HepG2 (cell line): Measurements from ENCODE around the gene ZNF227. TPM values are rescaled to one million over a fixed set of nuclear protein-coding genes. Genes with fewer than 3 reads are reported as not detected.
A peak's percentile ranks its signal among the peaks of the same experiment; 100 is the strongest.

Source experiments
- ELF3 ChIP-seq: IDR thresholded peaks from 2 replicates; pipeline ENCODE4 v1.6.1; 2016; ENCODE audit warnings: missing genetic modification reagents, missing compliant biosample characterization
- KDM1A ChIP-seq: IDR thresholded peaks from 2 replicates; pipeline ENCODE4 v1.6.1; 2016; ENCODE audit warnings: missing compliant biosample characterization
- KMT2A ChIP-seq: sonication (generic); formaldehyde crosslinking; IDR thresholded peaks from 2 replicates; pipeline ENCODE4 v1.4.0; 2020; ENCODE audit warnings: missing genetic modification reagents
- MTA1 ChIP-seq: sonication (generic); formaldehyde crosslinking; IDR thresholded peaks from 2 replicates; pipeline ENCODE4 v1.4.0; 2020; ENCODE audit warnings: missing genetic modification reagents, mild to moderate bottlenecking, borderline replicate concordance
- MXI1 ChIP-seq: IDR thresholded peaks from 3 replicates; pipeline ENCODE4 v1.6.1; 2012; ENCODE audit warnings: low read depth, low read length, inconsistent platforms, borderline replicate concordance
- POGZ ChIP-seq: sonication (generic); formaldehyde crosslinking; IDR thresholded peaks from 2 replicates; pipeline ENCODE4 v1.4.0; 2020; ENCODE audit warnings: mild to moderate bottlenecking, missing genetic modification reagents
- SKI ChIP-seq: fragments of 450-650 bp; IDR thresholded peaks from one replicate; pipeline ENCODE4 v1.6.1; 2018; ENCODE audit warnings: mild to moderate bottlenecking; ENCODE audit not compliant: partially characterized antibody
- ZBTB7B ChIP-seq: sonication (generic); formaldehyde crosslinking; IDR thresholded peaks from 2 replicates; pipeline ENCODE4 v1.4.0; 2020; ENCODE audit warnings: missing genetic modification reagents
- ZFP36L1 ChIP-seq: sonication (generic); formaldehyde crosslinking; IDR thresholded peaks from 2 replicates; pipeline ENCODE4 v1.8.0; 2022; ENCODE audit warnings: mild to moderate bottlenecking, missing genetic modification reagents, moderate library complexity
- ZNF296 ChIP-seq: sonication (generic); formaldehyde crosslinking; conservative IDR thresholded peaks from 2 replicates; pipeline ENCODE4 v1.5.0; 2020; ENCODE audit warnings: mild to moderate bottlenecking, missing genetic modification reagents
- ZNF337 ChIP-seq: sonication (generic); formaldehyde crosslinking; IDR thresholded peaks from 2 replicates; pipeline ENCODE4 v1.5.1; 2020; ENCODE audit warnings: missing genetic modification reagents, low read depth, mild to moderate bottlenecking, borderline replicate concordance
- ZNF383 ChIP-seq: sonication (generic); formaldehyde crosslinking; IDR thresholded peaks from 2 replicates; pipeline ENCODE4 v1.4.0; 2020; ENCODE audit warnings: missing genetic modification reagents, mild to moderate bottlenecking, borderline replicate concordance
- ZNF441 ChIP-seq: sonication (generic); formaldehyde crosslinking; IDR thresholded peaks from 2 replicates; pipeline ENCODE4 v1.7.0; 2021; ENCODE audit warnings: missing genetic modification reagents, borderline replicate concordance
- ZNF549 ChIP-seq: sonication (generic); formaldehyde crosslinking; IDR thresholded peaks from 2 replicates; pipeline ENCODE4 v1.5.0; 2020; ENCODE audit warnings: missing genetic modification reagents
- ZNF572 ChIP-seq: sonication (generic); formaldehyde crosslinking; IDR thresholded peaks from 2 replicates; pipeline ENCODE4 v1.5.1; 2020; ENCODE audit warnings: mild to moderate bottlenecking, missing genetic modification reagents
- ZSCAN31 ChIP-seq: sonication (generic); formaldehyde crosslinking; IDR thresholded peaks from 2 replicates; pipeline ENCODE4 v1.5.0; 2020; ENCODE audit warnings: low read depth, mild to moderate bottlenecking, missing genetic modification reagents
- ZSCAN9 ChIP-seq: IDR thresholded peaks from 2 replicates; pipeline ENCODE4 v1.6.1; 2016; ENCODE audit warnings: borderline replicate concordance
- polyA plus RNA-seq, 8 experiments: library from polyadenylated mRNA; depleted of rRNA in 3 of 8; stranded (reverse) in 7 of 8; unstranded in 1 of 8; fragments of >200 nt; fragmentation: Illumina TruSeq in 4 of 8; extraction: Trizol in 4 of 8; gene quantifications; 2 replicates each; pipeline versions ENCODE4 v1.2.1 to v1.2.3, GENCODE V29; 2011 to 2016; ENCODE audit warnings: low read depth in 4 of 8, missing spikeins in 1 of 8, mixed read lengths in 1 of 8; ENCODE audit not compliant: insufficient read depth in 1 of 8
- total RNA-seq, 5 experiments: library from RNA; depleted of rRNA; stranded (reverse); fragments of >200 nt; fragmentation: Illumina TruSeq; extraction: Trizol; gene quantifications; 2 replicates each; pipeline ENCODE4 v1.2.3, GENCODE V29; 2016; ENCODE audit warnings: low read depth in 1 of 5
- TF ChIP-seq, protein P1 (sequence below): sonication (generic); formaldehyde crosslinking; IDR thresholded peaks from 2 replicates; pipeline ENCODE4 v1.5.0; 2020; ENCODE audit warnings: mild to moderate bottlenecking, missing genetic modification reagents, borderline replicate concordance
- TF ChIP-seq, protein P2 (sequence below): sonication (generic); formaldehyde crosslinking; conservative IDR thresholded peaks from 2 replicates; pipeline ENCODE4 v1.4.0; 2020; ENCODE audit warnings: missing genetic modification reagents
- TF ChIP-seq, protein P3 (sequence below): sonication (generic); formaldehyde crosslinking; IDR thresholded peaks from 2 replicates; pipeline ENCODE4 v1.4.0; 2020; ENCODE audit warnings: missing genetic modification reagents
- TF ChIP-seq, protein P4 (sequence below): sonication (generic); formaldehyde crosslinking; IDR thresholded peaks from 2 replicates; pipeline ENCODE4 v1.5.0; 2020; ENCODE audit warnings: mild to moderate bottlenecking, missing genetic modification reagents, borderline replicate concordance

The ZNF227 gene
- total and polyA plus RNA-seq, 2 of the 13 experiments (the other 11 are each of a cell fraction or from before 2014, with no cell fraction given): 3.1 to 16.8 TPM

DNA sequence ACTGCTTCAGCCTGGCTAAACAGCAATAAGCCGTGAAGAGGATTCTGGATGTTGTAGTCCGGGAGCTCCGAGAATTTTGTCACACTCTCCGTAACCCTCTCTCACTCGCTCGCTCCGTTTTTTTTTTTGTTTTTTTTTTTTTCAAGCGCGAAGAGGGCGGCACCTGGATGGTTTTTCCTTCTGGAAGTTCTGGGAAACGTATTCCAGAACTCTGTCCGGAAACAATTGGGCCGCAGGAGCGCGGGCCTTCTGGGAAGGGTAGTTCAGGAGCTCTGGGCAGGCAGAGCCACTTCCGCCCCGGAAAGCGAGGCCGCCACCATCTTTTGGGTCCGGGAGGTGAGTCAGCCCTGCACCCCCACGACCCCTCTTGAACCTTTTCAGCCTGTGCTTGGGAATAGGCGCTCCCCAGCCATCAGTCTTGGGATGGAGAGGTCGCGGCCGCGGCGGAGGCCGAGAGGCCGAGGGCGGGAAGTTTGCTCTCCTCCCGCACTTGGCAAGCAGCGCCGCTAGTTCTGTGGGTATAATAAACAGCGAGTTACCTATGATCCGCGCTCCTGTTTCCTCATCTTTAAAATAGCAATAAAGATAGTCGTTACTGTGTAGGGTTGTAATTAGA is at the start of gene ZNF227 (continued):
- TF ChIP-seq MTA1 (CRISPR knock-in tag) (no peak), ZNF296 (CRISPR knock-in tag) (no peak), KMT2A (CRISPR knock-in tag) (no peak; the same call in 1 of the 2 replicates), ZBTB7B (CRISPR knock-in tag) (peak; percentile 56; the same call in 1 of the 2 replicates), ZSCAN31 (CRISPR knock-in tag) (0 out of 2 replicates have a peak, but pooled peaks have one; percentile 53), ZNF383 (CRISPR knock-in tag) (no peak), POGZ (peak; percentile 48; the same call in 1 of the 2 replicates), ZNF337 (CRISPR knock-in tag) (0 out of 2 replicates have a peak, but pooled peaks have one; percentile 45), ZFP36L1 (CRISPR knock-in tag) (peak; percentile 60; the same call in 1 of the 2 replicates), MXI1 (peak; percentile 36; the same call in 1 of the 3 replicates), ZNF572 (no peak), ZNF549 (CRISPR knock-in tag) (no peak), ZSCAN9 (CRISPR knock-in tag) (0 out of 2 replicates have a peak, but pooled peaks have one; percentile 35), ELF3 (CRISPR knock-in tag) (peak; percentile 40; the same call in 1 of the 2 replicates), SKI (no peak), ZNF441 (CRISPR knock-in tag) (no peak), KDM1A (CRISPR knock-in tag) (no peak)
- TF ChIP-seq, protein P1, sequence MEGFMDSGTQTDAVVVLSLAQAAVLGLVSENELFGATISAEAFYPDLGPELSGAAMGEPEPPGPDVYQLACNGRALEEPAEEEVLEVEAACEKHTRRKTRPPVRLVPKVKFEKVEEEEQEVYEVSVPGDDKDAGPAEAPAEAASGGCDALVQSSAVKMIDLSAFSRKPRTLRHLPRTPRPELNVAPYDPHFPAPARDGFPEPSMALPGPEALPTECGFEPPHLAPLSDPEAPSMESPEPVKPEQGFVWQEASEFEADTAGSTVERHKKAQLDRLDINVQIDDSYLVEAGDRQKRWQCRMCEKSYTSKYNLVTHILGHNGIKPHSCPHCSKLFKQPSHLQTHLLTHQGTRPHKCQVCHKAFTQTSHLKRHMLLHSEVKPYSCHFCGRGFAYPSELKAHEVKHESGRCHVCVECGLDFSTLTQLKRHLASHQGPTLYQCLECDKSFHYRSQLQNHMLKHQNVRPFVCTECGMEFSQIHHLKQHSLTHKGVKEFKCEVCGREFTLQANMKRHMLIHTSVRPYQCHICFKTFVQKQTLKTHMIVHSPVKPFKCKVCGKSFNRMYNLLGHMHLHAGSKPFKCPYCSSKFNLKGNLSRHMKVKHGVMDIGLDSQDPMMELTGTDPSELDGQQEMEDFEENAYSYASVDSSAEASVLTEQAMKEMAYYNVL (CRISPR knock-in tag): peak; percentile 45; the same call in 1 of the 2 replicates
- TF ChIP-seq, protein P2, sequence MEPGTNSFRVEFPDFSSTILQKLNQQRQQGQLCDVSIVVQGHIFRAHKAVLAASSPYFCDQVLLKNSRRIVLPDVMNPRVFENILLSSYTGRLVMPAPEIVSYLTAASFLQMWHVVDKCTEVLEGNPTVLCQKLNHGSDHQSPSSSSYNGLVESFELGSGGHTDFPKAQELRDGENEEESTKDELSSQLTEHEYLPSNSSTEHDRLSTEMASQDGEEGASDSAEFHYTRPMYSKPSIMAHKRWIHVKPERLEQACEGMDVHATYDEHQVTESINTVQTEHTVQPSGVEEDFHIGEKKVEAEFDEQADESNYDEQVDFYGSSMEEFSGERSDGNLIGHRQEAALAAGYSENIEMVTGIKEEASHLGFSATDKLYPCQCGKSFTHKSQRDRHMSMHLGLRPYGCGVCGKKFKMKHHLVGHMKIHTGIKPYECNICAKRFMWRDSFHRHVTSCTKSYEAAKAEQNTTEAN (CRISPR knock-in tag): no peak
- TF ChIP-seq, protein P3, sequence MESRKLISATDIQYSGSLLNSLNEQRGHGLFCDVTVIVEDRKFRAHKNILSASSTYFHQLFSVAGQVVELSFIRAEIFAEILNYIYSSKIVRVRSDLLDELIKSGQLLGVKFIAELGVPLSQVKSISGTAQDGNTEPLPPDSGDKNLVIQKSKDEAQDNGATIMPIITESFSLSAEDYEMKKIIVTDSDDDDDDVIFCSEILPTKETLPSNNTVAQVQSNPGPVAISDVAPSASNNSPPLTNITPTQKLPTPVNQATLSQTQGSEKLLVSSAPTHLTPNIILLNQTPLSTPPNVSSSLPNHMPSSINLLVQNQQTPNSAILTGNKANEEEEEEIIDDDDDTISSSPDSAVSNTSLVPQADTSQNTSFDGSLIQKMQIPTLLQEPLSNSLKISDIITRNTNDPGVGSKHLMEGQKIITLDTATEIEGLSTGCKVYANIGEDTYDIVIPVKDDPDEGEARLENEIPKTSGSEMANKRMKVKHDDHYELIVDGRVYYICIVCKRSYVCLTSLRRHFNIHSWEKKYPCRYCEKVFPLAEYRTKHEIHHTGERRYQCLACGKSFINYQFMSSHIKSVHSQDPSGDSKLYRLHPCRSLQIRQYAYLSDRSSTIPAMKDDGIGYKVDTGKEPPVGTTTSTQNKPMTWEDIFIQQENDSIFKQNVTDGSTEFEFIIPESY (CRISPR knock-in tag): no peak
- TF ChIP-seq, protein P4, sequence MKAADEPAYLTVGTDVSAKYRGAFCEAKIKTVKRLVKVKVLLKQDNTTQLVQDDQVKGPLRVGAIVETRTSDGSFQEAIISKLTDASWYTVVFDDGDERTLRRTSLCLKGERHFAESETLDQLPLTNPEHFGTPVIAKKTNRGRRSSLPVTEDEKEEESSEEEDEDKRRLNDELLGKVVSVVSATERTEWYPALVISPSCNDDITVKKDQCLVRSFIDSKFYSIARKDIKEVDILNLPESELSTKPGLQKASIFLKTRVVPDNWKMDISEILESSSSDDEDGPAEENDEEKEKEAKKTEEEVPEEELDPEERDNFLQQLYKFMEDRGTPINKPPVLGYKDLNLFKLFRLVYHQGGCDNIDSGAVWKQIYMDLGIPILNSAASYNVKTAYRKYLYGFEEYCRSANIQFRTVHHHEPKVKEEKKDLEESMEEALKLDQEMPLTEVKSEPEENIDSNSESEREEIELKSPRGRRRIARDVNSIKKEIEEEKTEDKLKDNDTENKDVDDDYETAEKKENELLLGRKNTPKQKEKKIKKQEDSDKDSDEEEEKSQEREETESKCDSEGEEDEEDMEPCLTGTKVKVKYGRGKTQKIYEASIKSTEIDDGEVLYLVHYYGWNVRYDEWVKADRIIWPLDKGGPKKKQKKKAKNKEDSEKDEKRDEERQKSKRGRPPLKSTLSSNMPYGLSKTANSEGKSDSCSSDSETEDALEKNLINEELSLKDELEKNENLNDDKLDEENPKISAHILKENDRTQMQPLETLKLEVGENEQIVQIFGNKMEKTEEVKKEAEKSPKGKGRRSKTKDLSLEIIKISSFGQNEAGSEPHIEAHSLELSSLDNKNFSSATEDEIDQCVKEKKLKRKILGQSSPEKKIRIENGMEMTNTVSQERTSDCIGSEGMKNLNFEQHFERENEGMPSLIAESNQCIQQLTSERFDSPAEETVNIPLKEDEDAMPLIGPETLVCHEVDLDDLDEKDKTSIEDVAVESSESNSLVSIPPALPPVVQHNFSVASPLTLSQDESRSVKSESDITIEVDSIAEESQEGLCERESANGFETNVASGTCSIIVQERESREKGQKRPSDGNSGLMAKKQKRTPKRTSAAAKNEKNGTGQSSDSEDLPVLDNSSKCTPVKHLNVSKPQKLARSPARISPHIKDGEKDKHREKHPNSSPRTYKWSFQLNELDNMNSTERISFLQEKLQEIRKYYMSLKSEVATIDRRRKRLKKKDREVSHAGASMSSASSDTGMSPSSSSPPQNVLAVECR: peak; percentile 88; the same call in 1 of the 2 replicates
